ENCODE data around the gene DNAJC25.
A peak's percentile ranks its signal among the peaks of the same experiment; 100 is the strongest.
"Not testable (repeated sequence)": the region's sequence is repeated elsewhere in the genome, so short reads cannot be mapped to it uniquely, and the experiment has no call there.

The DNAJC25 gene

GRCh38 chr9:111631214-111631971, at the start of gene DNAJC25:
Gene DNAJC25, plus strand, starts transcription at chr9:111631334. Its CDS starts 74 bp downstream, at chr9:111631408.
- peak; percentile 79 for DNase-seq

GRCh38 chr9:111582888-111583287, 48.2 kb upstream of the DNAJC25 start:
- no peak for DNase-seq

GRCh38 chr9:111586378-111586777, 44.8 kb upstream of the DNAJC25 start:
- DNase-seq: no peak

GRCh38 chr9:111588846-111589245, 42.3 kb upstream of the DNAJC25 start:
- no peak for DNase-seq

DNA sequence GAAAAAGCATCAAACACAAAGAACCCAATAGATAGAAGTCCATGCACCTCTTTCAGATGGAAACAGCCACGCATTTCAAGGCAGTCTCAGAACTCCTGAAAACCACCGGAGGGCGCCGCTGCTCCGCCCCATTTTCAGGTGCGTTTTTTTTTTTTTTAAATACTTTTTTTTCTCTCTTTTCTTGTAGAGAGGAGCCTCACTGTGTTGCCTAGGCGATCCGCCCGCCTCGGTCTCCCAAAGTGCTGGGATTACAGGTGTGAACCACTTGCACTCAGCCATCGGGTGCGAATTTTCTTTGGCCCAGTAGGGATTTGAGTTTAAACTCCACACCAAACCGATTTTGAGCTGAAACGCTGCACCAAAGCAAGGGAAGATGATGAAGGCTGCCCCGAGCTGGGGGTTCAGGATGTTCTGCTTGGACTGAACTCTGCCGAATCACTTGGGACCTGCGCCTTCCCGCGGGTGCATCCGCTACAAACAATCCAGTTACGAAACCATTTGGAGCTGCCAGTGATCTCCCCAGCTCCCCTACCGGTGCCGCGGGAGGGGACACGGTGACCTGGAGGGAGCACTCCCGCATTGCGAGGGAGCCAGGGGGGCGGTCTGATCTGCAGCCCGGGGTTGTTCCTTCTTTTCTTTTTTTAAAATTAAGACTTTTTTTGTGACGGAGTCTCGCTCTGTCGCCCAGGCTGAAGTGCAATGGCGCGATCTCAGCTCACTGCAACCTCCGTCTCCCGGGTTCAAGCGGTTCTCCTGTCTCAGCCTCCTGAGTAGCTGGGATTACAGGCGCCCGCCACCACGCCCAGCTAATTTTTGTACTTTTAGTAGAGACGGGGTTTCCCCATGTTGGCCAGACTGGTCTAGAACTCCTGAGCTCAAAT, 33.0 kb upstream of the DNAJC25 start:
- no peak for DNase-seq

- no peak for DNase-seq
Measured at GRCh38 chr9:111598733-111599091, 32.4 kb upstream of the DNAJC25 start.

DNA sequence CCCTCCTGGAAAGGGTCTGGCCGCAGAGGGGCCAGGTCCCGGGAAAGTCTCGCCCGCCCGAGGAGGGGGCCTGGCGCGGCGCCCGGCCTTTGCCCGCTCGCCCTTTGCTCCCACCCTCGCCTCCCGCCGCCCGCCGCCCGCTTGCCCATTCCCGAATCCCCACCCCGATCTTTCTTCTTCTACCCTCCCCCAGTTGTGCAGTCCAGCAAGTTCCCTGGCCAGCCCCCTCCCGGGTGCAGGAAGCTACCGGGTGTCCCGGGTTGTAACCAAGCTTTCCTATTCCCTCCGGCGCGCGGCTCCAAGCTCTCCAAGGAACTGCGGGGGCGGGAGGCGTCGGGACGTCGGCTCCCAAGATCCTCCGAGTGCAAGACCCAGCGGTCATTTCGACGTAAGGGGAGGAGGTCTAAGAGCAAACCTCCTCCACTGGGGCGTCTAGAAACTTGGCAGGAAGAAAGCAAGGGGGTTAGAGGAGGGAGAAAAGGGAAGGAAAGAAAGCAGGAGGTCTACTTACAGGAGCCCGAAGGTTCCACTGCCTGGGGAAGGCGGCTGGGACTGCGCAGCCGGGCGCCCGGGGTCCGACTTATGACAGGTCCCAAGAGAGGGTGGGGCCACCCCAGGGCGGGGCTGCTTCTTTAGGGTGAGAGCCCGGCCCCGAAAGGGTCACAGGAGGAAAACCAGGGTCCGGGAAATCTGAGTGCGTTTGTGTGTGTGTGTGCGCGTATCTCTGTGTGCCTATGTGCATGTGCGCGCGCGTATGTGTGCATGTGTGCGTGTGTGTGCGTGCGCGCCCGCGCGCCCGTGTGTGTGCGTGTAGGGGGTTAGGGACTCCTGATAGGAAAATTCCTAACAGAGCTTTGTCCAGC, 31.8 kb upstream of the DNAJC25 start, which contains the start of gene PTGR1:
TSS of gene PTGR1 (minus strand) at position 556 of the 863 bp plus-strand sequence. CDS start 2,225 bp downstream, outside the sequence.
- DNase-seq: no peak

DNA sequence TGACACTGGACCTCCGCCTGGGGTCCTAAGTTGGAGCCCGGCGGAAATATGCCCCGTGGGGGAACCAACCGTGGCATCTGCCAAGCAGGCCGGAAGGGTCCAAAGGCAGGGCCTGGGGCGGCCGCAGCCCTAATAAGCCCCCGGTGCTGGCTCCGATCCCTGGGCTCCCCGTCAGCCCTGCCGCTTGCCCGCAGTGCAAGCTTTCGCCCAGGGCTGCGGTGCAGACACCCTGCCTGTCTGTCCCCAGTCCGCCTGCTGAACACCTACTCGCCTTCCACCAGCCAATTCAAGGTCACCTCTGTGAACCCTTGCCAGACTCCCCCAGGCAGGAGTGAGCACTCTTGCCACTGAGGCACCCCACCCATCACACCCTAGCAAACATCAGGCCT, 31.2 kb upstream of the DNAJC25 start:
- DNase-seq: no peak

DNA sequence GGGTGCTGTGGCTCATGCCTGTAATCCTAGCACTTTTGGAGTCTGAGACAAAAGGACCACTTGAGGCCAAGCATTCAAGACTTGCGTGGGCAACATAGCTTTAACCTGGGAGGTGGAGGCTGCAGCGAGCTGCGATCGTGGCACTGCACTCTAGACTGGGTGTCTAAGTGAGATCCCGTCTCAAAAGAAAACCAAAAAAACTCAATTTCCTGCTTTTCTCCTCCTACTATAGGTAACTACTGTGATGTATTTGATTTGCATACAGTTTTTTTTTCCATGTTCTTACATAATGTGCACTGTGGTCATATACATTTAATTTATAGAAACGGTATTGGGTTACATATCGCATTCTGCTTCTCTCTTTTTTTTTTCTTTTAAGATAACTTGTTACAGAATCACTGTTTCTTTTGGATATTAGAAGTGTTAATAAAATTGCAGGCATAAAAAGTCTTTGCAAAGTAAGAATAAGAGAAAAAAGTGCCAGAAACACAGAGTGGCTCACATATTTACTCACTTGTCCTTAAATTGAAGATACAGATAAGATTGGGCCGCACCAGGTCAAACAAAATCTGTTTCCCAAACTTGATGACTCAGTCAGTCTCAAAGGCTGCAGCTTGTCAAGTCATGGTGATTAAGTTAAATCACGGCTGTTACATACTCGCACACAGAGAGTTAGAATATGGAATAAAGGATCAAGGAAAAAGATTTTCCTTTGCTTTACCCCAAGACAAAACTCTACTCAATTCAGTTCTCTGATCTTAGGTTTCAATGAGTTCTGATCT, 29.7 kb upstream of the DNAJC25 start:
- no peak for DNase-seq

DNA sequence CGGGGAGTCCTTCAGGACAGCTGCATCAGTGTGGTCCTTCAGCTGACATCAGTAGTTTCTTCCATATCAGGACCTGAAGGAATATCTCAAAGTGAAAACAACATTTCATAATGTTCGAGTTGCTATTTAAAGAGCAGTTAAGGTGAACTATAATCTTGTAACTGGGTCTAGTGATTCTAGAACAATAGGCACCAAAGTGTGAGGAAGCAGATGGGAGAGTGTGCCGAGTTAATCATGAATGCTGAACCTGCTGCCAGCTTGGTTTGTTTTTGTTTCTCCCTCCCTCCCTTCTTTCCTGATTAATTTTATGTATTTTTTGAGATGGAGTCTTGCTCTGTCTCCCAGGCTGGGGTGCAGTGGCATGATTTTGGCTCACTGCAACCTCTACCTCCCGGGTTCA, 28.1 kb upstream of the DNAJC25 start:
- no peak for DNase-seq

DNA sequence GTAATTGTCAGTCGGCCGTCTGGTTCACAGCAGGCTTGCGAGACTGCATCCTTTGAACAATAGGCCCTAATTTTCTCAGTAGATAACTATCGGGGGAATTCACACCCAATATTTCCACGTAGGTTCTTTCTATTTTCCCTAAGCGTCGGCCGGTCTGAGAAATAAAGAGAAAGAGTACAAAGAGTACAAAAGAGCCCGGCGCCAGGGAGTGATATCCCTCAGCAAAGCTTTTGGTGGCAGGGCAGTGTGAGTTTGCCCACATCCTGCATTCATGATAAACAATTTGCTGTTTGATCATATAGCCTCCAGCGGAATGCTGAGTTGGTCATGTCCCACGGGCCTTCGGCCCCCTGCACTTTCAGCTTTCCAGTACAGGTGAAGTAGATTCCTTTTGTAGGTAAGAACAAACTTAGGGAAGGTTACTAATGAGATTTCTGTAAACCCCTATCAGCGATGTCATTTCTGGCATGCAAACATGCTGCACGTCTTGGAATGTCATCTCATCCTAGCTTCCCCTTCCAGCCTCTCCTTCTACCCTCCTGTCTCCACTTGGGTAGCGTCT, 27.0 kb upstream of the DNAJC25 start:
- no peak for DNase-seq

DNA sequence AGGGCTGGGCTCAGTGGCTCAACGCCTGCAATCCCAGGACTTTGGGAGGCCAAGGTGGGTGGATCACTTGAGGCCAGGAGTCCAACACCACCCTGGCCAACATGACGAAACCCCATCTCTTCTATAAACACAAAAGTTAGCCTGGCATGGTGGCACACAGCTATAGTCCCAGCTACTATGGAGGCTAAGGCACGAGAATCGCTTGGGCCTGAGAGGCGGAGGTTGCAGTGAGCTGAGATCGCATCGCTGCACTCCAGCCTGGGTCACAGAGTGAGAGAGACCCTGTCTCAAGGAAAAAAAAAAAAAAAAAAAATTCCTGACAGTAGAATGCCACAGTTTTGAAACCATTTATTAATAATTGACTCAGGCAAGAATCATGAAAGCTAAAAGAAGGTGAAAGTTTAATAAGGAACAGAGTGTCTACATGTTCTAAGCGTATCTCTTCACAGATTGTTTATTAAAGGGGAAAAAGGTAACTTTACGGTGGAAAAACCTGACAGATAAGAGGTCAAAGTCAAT, 26.0 kb upstream of the DNAJC25 start:
- DNase-seq: no peak

DNA sequence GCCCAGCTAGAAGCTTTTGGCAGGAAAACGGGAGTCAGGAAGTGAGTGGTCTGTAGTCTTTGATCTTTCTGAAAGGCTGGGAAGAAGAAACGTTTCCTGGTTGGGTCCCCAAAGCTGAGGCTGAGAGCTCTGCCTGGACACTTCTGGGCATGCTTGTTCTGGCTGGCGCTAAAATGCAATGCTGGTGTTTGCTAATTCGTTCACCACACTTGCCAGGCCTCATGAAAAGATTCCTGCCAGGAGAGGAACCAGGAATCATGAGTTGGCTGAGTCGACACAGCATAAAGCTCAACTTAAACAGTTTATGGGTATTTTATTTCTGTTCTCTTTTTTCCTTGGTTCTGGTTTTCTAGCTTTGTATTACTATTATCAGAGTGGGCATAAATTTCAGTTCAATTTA, 21.0 kb upstream of the DNAJC25 start:
- no peak for DNase-seq

DNA sequence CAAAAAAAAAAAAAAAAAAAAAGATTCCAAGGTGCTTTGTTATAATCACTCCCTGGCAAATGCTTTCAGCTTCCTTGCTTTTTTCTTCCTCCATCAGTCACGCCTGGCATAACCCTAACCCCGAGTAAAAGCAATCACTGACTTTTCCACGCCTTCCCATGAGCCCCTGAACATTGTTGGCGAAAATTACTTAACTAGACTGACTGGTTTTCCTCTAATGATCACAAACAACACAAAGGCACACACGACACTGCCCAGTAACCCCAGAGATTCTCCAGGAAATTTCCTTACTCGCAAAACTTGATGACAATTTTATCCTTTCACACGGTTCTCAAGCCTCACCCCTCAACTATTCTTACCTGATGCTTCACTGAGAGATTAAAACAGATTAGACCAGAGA, 20.3 kb upstream of the DNAJC25 start:
- DNase-seq: no peak

DNA sequence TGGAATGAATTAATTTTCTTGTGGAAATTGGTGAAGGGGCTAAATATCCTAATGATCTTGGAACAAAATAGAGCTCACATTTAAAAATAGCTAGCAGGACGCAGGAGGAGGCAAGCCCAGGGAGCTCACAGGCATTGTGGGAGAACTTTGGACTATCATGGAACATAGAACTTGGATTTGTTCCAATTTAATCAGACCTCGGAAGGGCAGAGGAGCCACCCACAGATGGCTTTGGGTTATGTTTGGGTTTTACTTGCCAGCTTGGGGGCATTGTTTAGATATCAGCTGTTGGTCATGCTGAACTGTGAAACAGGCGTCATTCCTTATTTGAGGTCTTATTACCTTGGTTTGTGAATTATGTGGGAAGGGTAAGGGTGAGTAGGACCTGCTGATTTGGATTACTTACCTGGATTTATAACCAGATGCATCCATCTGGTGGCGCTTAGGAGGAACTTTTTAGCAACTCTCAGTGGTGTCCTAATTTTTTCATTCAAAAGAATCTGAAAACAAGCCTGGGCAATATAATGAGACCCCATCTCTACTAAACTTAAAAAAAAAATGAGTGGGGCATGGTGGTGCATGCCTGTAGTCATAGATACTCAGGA, 17.6 kb upstream of the DNAJC25 start:
- DNase-seq: no peak

DNA sequence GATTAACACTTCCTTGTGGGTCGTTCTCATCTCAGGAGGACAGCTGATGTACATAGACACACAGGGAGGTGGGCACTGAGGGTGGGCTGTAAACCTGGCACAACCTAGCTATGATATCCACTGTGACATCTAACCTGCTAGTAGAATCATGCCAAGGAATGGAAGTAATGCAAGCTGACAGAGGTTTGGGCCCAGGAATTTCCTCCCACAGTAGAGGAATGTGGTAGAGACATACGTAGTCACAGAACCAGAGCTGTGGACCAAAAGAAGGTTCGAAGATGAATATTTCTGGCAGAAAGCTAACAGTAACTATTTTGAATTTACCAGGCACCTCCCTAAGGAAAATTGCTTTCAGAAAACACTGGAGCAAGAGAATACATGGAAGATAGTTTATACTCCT, 15.2 kb upstream of the DNAJC25 start:
- DNase-seq: no peak

- not testable (repeated sequence) for DNase-seq
Measured at GRCh38 chr9:111617349-111617748, 13.8 kb upstream of the DNAJC25 start.

GRCh38 chr9:111621895-111622480, 9.1 kb upstream of the DNAJC25 start:
- no peak for DNase-seq

DNA sequence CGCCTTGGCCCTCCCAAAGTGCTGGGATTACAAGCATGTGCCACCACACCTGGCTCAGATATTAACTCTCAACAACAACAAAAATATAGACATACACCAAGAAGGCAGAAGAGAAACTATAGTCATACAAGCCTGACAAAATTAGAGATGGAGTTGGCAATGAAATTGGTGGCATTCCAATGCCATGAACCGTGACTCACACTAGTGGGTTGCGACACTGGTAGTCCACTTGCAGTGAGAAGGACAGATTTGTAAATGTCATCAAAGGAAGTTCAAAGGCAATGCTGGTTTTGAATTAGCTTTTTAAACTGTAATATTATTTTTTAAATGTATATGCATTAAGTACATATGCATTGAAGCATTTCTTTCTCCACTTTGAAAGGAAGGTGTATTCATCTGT, 8.5 kb upstream of the DNAJC25 start:
- DNase-seq: no peak

- no peak for DNase-seq
Measured at GRCh38 chr9:111627260-111627963, 3.7 kb upstream of the DNAJC25 start.

Measured in NCI-H187 treated with DMSO at 0.1 percent for 48 hours (cell line).